Fibroblast of skin of abdomen (primary cell): ENCODE data around the gene MRPL4. TPM values are rescaled to one million over a fixed set of nuclear protein-coding genes. Genes with fewer than 3 reads are reported as not detected.
A peak's percentile ranks its signal among the peaks of the same experiment; 100 is the strongest.

Source experiments
- DNase-seq: peaks from one replicate; pipeline ENCODE4 v3.0.0-alpha.2; 2013
- polyA plus RNA-seq, 2 experiments: library from polyadenylated mRNA; unstranded; fragments of 120-200 nt; gene quantifications; one replicate each; pipeline ENCODE4 v1.2.1, GENCODE V29; 2013; ENCODE audit not compliant: insufficient read length in 2 of 2

The MRPL4 gene
- polyA plus RNA-seq (2013, experiment 1 of 2; ENCODE audit: insufficient read length) = 59.1 TPM
- polyA plus RNA-seq (2013, experiment 2 of 2; ENCODE audit: insufficient read length) = 61.1 TPM

DNA sequence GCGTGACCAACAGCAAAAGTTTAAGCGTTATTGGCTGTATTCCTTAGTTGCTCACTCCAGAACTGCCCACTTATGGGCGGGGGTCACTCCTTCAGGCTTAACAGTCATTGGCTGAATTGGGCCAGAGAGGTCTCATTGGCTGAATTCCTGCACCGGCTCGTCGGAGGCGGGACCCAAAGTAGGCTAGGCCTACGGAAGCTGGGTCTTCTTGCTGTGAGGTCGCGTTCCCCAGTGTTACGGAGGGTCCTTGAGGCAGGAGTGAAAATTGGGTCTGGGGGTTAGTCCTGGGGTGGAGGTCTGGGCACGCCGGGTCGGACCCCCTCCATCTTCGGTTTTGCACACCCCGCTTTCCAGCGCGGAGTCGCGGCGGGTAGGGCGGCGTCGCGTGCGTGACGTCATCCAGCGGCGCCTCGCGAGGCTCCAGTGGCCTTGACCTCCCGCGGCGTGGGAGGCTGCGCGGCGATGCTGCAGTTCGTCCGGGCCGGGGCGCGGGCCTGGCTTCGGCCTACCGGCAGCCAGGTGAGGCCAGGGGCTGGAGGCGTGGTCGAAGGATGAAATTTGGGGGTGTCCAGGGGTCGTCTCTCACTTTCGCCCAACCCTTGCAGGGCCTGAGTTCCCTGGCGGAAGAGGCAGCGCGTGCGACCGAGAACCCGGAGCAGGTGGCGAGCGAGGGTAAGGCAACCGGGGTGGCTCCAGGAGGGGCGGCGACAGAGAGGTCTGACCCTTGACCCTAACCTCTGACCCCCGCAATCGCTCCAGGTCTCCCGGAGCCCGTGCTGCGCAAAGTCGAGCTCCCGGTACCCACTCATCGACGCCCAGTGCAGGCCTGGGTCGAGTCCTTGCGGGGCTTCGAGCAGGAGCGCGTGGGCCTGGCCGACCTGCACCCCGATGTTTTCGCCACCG lies at the start of gene MRPL4:
Gene MRPL4 (plus strand): TSS at position 423 of the 903 bp plus-strand sequence. CDS start 40 bp downstream, at position 463.
- peak; percentile 99 for DNase-seq

- DNase-seq = no peak
Measured at GRCh38 chr19:10203686-10204085, 48.3 kb upstream of the MRPL4 start.

GRCh38 chr19:10205636-10206035 lies 46.4 kb upstream of the MRPL4 start:
- DNase-seq = no peak

DNA sequence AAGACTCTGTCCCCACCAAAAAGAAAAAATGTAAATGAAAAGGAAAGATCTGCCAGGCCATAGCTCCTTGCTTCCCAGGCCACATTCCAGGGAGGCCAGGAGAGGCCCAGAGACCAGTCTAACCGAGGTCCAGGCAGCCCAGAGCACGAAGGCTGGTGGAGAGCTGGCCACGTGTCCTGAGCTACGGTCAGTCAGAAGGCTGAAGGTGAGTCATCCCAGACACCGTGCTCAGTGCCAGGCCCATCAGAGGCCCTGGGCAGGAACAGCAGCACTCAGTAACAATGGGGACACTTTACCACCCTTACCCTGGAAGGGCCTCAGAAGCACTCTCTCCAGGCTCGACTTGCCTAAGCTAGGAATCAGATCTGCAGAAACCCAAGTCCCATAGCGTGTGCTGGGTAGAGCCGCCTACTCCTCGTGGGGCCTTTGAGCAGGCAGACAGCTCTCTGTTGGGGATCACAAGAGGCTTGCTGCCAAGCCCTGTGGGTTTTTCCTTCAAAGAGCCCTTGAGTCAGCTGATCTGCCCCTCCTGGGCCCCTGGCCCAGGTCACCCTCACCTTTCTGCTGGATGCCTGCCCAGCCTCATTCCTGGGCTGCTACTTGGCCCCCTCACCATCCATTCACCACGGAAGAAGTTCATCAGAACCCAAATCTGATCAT lies 45.7 kb upstream of the MRPL4 start:
- no peak for DNase-seq

- DNase-seq = no peak
Measured at GRCh38 chr19:10207026-10207425, 45.0 kb upstream of the MRPL4 start.

GRCh38 chr19:10209315-10209714 lies 42.7 kb upstream of the MRPL4 start:
- DNase-seq = peak; percentile 21

GRCh38 chr19:10211061-10211460 lies 41.0 kb upstream of the MRPL4 start:
- DNase-seq = no peak

GRCh38 chr19:10211691-10212090 lies 40.3 kb upstream of the MRPL4 start:
- DNase-seq = no peak

DNA sequence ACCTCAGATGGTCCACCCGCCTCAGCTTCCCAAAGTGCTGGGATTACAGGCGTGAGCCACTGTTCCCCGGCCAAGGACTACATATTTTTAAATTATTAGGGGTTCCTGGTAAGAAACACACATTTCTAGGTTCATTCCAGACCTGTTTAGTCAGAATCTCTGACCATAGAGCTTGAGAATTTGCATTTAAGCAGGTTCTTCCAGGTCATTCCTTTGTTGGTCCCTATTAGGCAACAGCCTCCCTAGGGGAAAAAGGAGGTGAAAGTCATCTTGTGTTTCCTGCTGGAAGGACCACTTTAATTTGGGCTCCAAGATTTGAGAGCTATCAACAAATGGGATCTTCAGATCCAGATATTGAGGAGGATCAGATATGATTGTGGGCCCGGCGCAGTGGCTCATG lies 37.2 kb upstream of the MRPL4 start:
- DNase-seq = peak; percentile 61

GRCh38 chr19:10217085-10217484 lies 34.9 kb upstream of the MRPL4 start:
- DNase-seq = no peak

- DNase-seq = peak; percentile 77
Measured at GRCh38 chr19:10219678-10220077, 32.3 kb upstream of the MRPL4 start.

- DNase-seq = no peak
Measured at GRCh38 chr19:10220695-10221094, 31.3 kb upstream of the MRPL4 start.

GRCh38 chr19:10222201-10222890 lies 29.7 kb upstream of the MRPL4 start:
- no peak for DNase-seq

GRCh38 chr19:10223488-10224213 lies 28.4 kb upstream of the MRPL4 start:
- no peak for DNase-seq

- DNase-seq = no peak
Measured at GRCh38 chr19:10224337-10224736, 27.7 kb upstream of the MRPL4 start.

- no peak for DNase-seq
Measured at GRCh38 chr19:10226021-10226375, 26.0 kb upstream of the MRPL4 start.

DNA sequence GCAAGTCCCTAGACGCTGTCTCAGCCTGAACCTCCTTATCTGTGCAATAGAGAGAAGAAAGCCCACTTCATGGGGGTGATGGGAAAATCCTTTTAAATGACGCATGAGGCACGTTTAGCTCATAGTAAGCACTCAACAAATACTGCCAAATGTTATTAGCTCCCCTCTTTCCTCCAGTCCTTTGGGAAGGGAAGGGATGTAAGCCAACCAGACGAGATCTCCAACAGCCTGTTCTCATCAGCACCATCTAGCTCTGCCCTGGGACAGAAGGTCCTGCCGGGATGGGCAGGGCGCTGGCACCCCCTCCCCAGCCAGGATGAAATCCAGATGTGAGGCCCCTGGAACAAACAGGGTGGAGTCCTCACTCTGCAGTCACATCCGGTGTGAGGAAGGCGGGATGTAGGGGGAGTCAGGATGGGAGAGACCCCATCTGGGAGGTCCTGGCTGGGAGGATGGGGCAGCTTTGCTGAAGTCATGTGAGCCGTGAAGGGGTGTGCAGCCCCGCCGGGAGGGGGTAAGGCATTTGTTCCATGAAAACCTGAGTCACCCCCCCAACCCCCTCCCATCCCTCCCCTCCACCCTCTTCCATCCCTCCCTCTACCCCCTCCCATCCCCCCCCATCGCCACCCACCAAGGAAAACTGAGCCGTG lies 25.5 kb upstream of the MRPL4 start:
- peak; percentile 93 for DNase-seq

DNA sequence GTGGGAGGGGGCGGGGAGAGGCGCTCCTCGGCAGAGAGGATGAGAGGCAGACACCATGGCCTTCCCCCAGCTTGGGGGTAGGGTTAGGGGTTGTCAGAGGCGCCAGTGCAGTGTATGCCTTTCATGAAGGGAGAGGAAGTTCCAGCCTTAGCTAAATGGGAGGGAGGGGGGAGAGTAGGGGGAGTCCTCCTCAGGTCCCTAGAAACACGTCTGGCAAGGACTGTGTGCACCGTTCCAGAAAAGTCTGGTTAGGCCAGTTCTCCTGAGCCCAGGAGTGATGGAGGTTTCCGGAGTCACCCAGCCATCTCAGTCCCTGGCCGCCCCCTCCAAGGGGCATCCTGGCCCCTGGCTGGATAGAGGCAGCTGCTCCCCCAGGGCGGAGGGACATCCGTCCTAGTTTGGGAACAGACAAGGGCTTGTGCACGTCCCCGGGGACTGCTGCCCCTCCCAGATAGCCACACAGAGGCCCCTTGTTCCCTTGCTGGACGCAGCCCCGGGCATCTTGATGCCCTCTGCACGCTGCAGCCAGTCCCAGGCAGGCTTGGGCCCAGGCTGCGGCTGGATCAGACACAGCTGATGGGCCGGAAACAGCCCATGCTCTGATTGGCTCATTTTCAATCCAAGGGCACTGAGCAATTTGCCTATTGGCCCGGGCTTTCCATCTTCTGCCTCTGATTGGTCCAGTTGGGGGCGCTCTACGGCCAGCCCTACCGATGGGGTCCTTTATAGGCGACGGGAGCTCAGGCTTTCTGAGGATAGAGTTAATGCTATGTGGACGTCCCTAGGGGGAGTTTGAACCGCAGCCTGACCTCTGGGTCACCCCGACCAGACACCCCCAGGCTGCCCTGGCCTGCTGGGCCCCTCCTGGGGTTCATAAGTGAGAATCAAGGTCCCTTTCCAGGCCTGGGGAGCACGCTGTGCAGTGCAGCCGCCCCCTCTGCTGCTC lies 24.7 kb upstream of the MRPL4 start:
- DNase-seq = peak; percentile 43

DNA sequence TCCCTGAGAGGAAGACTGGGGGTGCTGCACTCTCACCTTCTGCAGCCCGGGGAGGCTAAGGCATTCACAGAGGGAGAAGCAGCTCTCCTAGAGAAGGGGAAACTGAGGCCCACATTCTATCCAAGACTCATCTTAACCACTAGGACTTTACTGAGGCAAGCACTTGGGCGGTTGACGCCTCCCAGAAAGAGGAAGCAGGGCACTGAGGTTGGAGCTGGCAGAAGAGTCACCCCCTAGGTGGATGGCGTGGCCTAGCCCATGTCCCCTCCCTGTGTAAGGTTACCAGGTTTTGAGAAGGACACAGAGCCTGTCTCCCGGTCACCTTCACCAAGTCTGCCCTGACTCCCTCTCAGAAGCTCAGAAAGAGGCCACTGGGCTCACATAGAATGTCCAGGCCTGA lies 23.6 kb upstream of the MRPL4 start:
- no peak for DNase-seq

DNA sequence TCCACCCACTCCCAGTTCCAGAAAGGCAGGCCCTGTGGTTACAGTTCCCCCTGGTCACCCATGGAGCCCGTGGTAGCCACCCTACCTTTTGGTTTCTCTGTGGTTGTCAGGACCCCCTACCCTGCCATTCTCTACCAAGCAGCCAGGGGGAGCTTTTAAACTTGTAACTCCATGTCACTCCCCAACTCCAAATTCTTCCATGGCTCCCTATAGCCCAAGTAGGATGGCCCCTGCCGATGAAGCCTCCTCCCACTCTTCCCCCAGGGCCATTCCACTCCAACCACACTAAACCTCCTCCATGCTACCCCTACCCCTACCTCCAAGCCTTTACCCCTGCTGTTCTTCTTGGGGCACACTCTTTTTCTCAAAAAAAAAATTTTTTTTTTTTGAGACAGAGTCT lies 23.1 kb upstream of the MRPL4 start:
- peak; percentile 41 for DNase-seq
